ENCODE measurements around the gene SLC16A14. TPM values are rescaled to one million over a fixed set of nuclear protein-coding genes. Genes with fewer than 3 reads are reported as not detected.

Gene SLC16A14
- polyA plus RNA-seq, 1 of the 3 experiments (the other 2 are of a cell fraction): 0.90 TPM

DNA sequence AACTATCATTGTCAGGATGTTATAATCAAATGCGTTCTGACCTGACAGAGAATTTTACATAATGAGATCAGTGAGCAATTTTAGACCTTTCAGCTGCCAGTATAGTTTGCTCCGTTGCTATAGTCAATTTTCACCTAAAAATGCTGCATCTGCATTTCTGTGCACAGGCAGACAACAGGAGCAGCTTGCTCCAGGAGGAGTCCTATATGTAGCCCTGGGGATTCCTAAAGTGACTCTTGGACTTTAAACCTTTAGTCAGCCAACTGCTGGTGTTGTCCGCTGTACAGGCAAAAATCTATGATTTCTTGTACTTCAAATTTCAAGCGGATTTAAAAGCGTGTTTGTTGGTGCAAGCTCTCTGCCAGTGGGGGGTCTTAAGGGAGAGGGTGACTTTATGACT, 25.7 kb downstream of the SLC16A14 start:
- Histone ChIP-seq H4K20me1 (ENCODE audit: insufficient read depth) (no peaks in the 10 kb centered on the region), H3K9me3 (no peaks in the 10 kb centered on the region), H3K9me2 (no peaks in the 10 kb centered on the region), H3K27ac (ENCODE audit: low read depth in 2 of 2, low read length in 1 of 2) (no peak overlapping the region), H2AFZ (ENCODE audit: low read depth) (no peak overlapping the region), H3K27me3 (ENCODE audit: insufficient read depth) (no peaks in the 10 kb centered on the region), H3F3A (replicated peaks; ENCODE audit: insufficient read depth) (no peaks in the 10 kb centered on the region), H3K36me3 (replicated peaks in 1 of 2; ENCODE audit: control insufficient read depth in 1 of 2, insufficient read depth in 2 of 2, low read length in 1 of 2) (no peaks in the 10 kb centered on the region), H3K79me2 (ENCODE audit: insufficient read depth) (no peaks in the 10 kb centered on the region), H3K9ac (no peak overlapping the region), H3K4me3 (ENCODE audit: low read depth in 2 of 2, low read length in 1 of 2) (no peak overlapping the region), H3K4me2 (no peak overlapping the region), H3K4me1 (ENCODE audit: control insufficient read depth in 1 of 2, insufficient read depth in 2 of 2, low read depth in 1 of 2, low read length in 1 of 2) (no peaks in the 10 kb centered on the region; a peak in 1 of 4 replicates)
- WGBS (ENCODE audit: low lambda C conversion rate): 79% methylated on average over 5 of the region's 5 CpGs
- TF ChIP-seq YY1 (IDR thresholded peaks at IDR 0.05; ENCODE audit: low read depth): no peak
- TF ChIP-seq NFIC (IDR thresholded peaks at IDR 0.05; ENCODE audit: borderline replicate concordance): no peak
- no peak for TF ChIP-seq RFX5 (IDR thresholded peaks at IDR 0.05; ENCODE audit: low read length)
- TF ChIP-seq, protein P1, sequence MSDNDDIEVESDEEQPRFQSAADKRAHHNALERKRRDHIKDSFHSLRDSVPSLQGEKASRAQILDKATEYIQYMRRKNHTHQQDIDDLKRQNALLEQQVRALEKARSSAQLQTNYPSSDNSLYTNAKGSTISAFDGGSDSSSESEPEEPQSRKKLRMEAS (IDR thresholded peaks at IDR 0.05; ENCODE audit: low read depth): no peak
- TF ChIP-seq NRF1 (IDR thresholded peaks at IDR 0.05; ENCODE audit: low read depth, low read length): no peak
- TF ChIP-seq SMC3 (IDR thresholded peaks at IDR 0.05; ENCODE audit: low read depth, low read length): no peak
- no peak for TF ChIP-seq EZH2phosphoT487 (IDR thresholded peaks at IDR 0.05; ENCODE audit: borderline replicate concordance, low read depth)
- no peak for TF ChIP-seq FOXM1 (IDR thresholded peaks at IDR 0.05; ENCODE audit: low read depth)
- TF ChIP-seq RXRA (IDR thresholded peaks at IDR 0.05; ENCODE audit: borderline replicate concordance, low read depth): no peak
- TF ChIP-seq TEAD4 (IDR thresholded peaks at IDR 0.05; ENCODE audit: borderline replicate concordance, insufficient read depth): no peak
- TF ChIP-seq EP300 (IDR thresholded peaks at IDR 0.05; ENCODE audit: borderline replicate concordance in 1 of 2, low read depth in 1 of 2, low read length in 1 of 2): no peak
- TF ChIP-seq, protein P2, sequence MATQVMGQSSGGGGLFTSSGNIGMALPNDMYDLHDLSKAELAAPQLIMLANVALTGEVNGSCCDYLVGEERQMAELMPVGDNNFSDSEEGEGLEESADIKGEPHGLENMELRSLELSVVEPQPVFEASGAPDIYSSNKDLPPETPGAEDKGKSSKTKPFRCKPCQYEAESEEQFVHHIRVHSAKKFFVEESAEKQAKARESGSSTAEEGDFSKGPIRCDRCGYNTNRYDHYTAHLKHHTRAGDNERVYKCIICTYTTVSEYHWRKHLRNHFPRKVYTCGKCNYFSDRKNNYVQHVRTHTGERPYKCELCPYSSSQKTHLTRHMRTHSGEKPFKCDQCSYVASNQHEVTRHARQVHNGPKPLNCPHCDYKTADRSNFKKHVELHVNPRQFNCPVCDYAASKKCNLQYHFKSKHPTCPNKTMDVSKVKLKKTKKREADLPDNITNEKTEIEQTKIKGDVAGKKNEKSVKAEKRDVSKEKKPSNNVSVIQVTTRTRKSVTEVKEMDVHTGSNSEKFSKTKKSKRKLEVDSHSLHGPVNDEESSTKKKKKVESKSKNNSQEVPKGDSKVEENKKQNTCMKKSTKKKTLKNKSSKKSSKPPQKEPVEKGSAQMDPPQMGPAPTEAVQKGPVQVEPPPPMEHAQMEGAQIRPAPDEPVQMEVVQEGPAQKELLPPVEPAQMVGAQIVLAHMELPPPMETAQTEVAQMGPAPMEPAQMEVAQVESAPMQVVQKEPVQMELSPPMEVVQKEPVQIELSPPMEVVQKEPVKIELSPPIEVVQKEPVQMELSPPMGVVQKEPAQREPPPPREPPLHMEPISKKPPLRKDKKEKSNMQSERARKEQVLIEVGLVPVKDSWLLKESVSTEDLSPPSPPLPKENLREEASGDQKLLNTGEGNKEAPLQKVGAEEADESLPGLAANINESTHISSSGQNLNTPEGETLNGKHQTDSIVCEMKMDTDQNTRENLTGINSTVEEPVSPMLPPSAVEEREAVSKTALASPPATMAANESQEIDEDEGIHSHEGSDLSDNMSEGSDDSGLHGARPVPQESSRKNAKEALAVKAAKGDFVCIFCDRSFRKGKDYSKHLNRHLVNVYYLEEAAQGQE (IDR thresholded peaks at IDR 0.05; ENCODE audit: low read depth, low read length): no peak
- no peak for TF ChIP-seq ELF1 (IDR thresholded peaks at IDR 0.05)
- no peak for TF ChIP-seq CHD2 (IDR thresholded peaks at IDR 0.05; ENCODE audit: low read length, partially characterized antibody)
- TF ChIP-seq, protein P3, sequence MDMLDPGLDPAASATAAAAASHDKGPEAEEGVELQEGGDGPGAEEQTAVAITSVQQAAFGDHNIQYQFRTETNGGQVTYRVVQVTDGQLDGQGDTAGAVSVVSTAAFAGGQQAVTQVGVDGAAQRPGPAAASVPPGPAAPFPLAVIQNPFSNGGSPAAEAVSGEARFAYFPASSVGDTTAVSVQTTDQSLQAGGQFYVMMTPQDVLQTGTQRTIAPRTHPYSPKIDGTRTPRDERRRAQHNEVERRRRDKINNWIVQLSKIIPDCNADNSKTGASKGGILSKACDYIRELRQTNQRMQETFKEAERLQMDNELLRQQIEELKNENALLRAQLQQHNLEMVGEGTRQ (IDR thresholded peaks at IDR 0.05; ENCODE audit: borderline replicate concordance, low read depth, low read length): no peak
- TF ChIP-seq JUND (IDR thresholded peaks at IDR 0.05): no peak
- TF ChIP-seq, protein P4, sequence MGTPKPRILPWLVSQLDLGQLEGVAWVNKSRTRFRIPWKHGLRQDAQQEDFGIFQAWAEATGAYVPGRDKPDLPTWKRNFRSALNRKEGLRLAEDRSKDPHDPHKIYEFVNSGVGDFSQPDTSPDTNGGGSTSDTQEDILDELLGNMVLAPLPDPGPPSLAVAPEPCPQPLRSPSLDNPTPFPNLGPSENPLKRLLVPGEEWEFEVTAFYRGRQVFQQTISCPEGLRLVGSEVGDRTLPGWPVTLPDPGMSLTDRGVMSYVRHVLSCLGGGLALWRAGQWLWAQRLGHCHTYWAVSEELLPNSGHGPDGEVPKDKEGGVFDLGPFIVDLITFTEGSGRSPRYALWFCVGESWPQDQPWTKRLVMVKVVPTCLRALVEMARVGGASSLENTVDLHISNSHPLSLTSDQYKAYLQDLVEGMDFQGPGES (IDR thresholded peaks at IDR 0.05; ENCODE audit: low read depth, low read length): no peak
- no peak for TF ChIP-seq TCF12 (IDR thresholded peaks at IDR 0.05)
- DNase-seq: no peak
- ChIA-PET POLR2A (no interaction called here), CTCF (no interaction called here)

Data from SK-N-SH (cell line).